K562 (cell line): ENCODE data around the gene ADRM1. TPM values are rescaled to one million over a fixed set of nuclear protein-coding genes. Genes with fewer than 3 reads are reported as not detected.

Source experiments
- ATAC-seq: fragments of 200-7000 bp; cut with Tn5 transposase; 3 replicates; pipeline ENCODE4 v1.9.1; 2020; ENCODE audit warnings: moderate library complexity
- BruUV-seq: library from RNA; stranded (reverse); fragments of 400-500 nt; replicated peaks from 2 replicates; lab custom pipeline; 2021; lab: Mats Ljungman, UMichigan
- CTCF ChIA-PET: fragments of 300-600 bp; formaldehyde crosslinking; extraction: SDS; loops from one replicate; lab custom pipeline; 2021; ENCODE audit warnings: low intra/inter-chr PET ratio; lab: Yijun Ruan, JAX
- POLR2A ChIA-PET: fragments of 300-600, 350-650 bp; sonication (Branson Sonifier 250); formaldehyde crosslinking; extraction: SDS; loops from one replicate; lab custom pipeline; 2021; ENCODE audit warnings: antibody characterized with exemption, inconsistent platforms; lab: Yijun Ruan, JAX
- DNase-seq, 4 experiments: peaks; one replicate each; pipeline versions ENCODE4 v3.0.0 to v3.0.0-alpha.2; 2011 to 2018; ENCODE audit warnings: low spot score in 3 of 4, mixed read lengths in 3 of 4; ENCODE audit errors: extremely low read depth in 1 of 4
- FAIRE-seq: peaks from 2 replicates; lab custom pipeline; 2011; peaks lifted over from hg19 to GRCh38; lab: Jason Lieb, UNC
- H2AFZ ChIP-seq: 2 replicates; pipeline ENCODE4 v1.6.0; 2011; ENCODE audit warnings: low read depth, low read length, control low read depth, inconsistent platforms
- H3K27ac ChIP-seq: fragments of 200-600 bp; 3 replicates; pipeline ENCODE4 v1.8.0; 2011; ENCODE audit warnings: low read depth, mild to moderate bottlenecking, control low read depth, inconsistent platforms, low read length, moderate library complexity, mixed read lengths; ENCODE audit errors: extremely low read depth
- H3K27me3 ChIP-seq, 2 experiments: fragments of 300-600 bp in 1 of 2; 2 replicates in 1 of 2; 3 replicates in 1 of 2; pipeline versions ENCODE4 v1.6.0 to v1.8.0; 2011; ENCODE audit warnings: inconsistent platforms in 2 of 2, low read length in 2 of 2, mild to moderate bottlenecking in 1 of 2, mixed read lengths in 1 of 2, moderate library complexity in 1 of 2; ENCODE audit not compliant: control insufficient read depth in 2 of 2, insufficient read depth in 2 of 2
- H3K36me3 ChIP-seq: fragments of 300-600 bp; 3 replicates; pipeline ENCODE4 v1.8.0; 2011; ENCODE audit warnings: mild to moderate bottlenecking, low read length, inconsistent platforms; ENCODE audit not compliant: control insufficient read depth, insufficient read depth
- H3K4me1 ChIP-seq, 2 experiments: fragments of 200-600 bp in 1 of 2; replicated peaks in 1 of 2; 2 replicates in 1 of 2; 3 replicates in 1 of 2; pipeline versions ENCODE4 v1.5.1 to v1.8.0; 2011; ENCODE audit warnings: inconsistent platforms in 2 of 2, low read length in 2 of 2, mild to moderate bottlenecking in 1 of 2, mixed read lengths in 1 of 2, moderate library complexity in 1 of 2; ENCODE audit not compliant: control insufficient read depth in 2 of 2, insufficient read depth in 2 of 2
- H3K4me2 ChIP-seq: 2 replicates; pipeline ENCODE4 v1.6.1; 2011; ENCODE audit warnings: low read length, control low read depth, inconsistent platforms, mixed read lengths; ENCODE audit not compliant: insufficient read depth
- H3K4me3 ChIP-seq: fragments of 200-600 bp; sonication (generic), shearing (Covaris generic); 2 replicates; pipeline ENCODE4 v1.5.1; 2016; ENCODE audit warnings: control low read depth, inconsistent platforms
- H3K79me2 ChIP-seq: fragments of 200-600 bp; 3 replicates; pipeline ENCODE4 v1.8.0; 2011; ENCODE audit warnings: low read length, inconsistent platforms; ENCODE audit not compliant: control insufficient read depth, insufficient read depth
- H3K9ac ChIP-seq, 2 experiments: 2 replicates each; pipeline versions ENCODE4 v1.6.0 to v1.6.1; 2011; ENCODE audit warnings: low read depth in 2 of 2, low read length in 2 of 2, control low read depth in 1 of 2, inconsistent platforms in 1 of 2, mild to moderate bottlenecking in 1 of 2, mixed read lengths in 1 of 2; ENCODE audit not compliant: insufficient read depth in 1 of 2
- H3K9me1 ChIP-seq: one replicate; pipeline ENCODE4 v1.6.0; 2011; ENCODE audit warnings: inconsistent platforms, mild to moderate bottlenecking, low read length, moderate library complexity; ENCODE audit not compliant: control insufficient read depth, insufficient read depth
- H3K9me3 ChIP-seq: replicated peaks from 2 replicates; pipeline ENCODE4 v1.5.1; 2011; ENCODE audit warnings: low read depth, low read length, inconsistent platforms; ENCODE audit not compliant: control insufficient read depth, insufficient read depth
- H4K20me1 ChIP-seq: replicated peaks from 2 replicates; pipeline ENCODE4 v1.6.1; 2011; ENCODE audit warnings: low read length, inconsistent platforms, mixed read lengths; ENCODE audit not compliant: control insufficient read depth, insufficient read depth
- ATF7 ChIP-seq: fragments of 450-650 bp; IDR thresholded peaks from 2 replicates; pipeline ENCODE4 v1.7.1; 2014; ENCODE audit warnings: mild to moderate bottlenecking, moderate library complexity
- BRF2 ChIP-seq: IDR thresholded peaks from 3 replicates; pipeline ENCODE4 v1.6.1; 2011; ENCODE audit warnings: borderline replicate concordance, mild to moderate bottlenecking; ENCODE audit not compliant: insufficient read length, insufficient read depth
- CCAR2 ChIP-seq: fragments of 200-400 bp; formaldehyde crosslinking; IDR thresholded peaks from 2 replicates; pipeline ENCODE4 v1.6.1; 2017; ENCODE audit warnings: mild to moderate bottlenecking, low read depth, low read length
- GTF2A2 ChIP-seq: IDR thresholded peaks from 2 replicates; pipeline ENCODE4 v1.6.1; 2016; ENCODE audit warnings: mild to moderate bottlenecking, missing genetic modification characterization, missing compliant biosample characterization
- GTF2B ChIP-seq: IDR thresholded peaks from 2 replicates; pipeline ENCODE4 v1.6.1; 2011; ENCODE audit not compliant: insufficient read length; ENCODE audit errors: extremely low read depth
- HBP1 ChIP-seq: fragments of 450-650 bp; formaldehyde crosslinking; IDR thresholded peaks from 2 replicates; pipeline ENCODE4 v1.4.0; 2022; ENCODE audit warnings: missing genetic modification characterization
- ILF3 ChIP-seq: fragments of 450-650 bp; IDR thresholded peaks from 2 replicates; pipeline ENCODE4 v1.6.1; 2018; ENCODE audit warnings: antibody characterized with exemption, mild to moderate bottlenecking, moderate library complexity, borderline replicate concordance
- KLF6 ChIP-seq: fragments of 250-450 bp; sonication (Bioruptor Pico); IDR thresholded peaks from 2 replicates; pipeline ENCODE4 v1.4.0; 2020; ENCODE audit warnings: mild to moderate bottlenecking, moderate library complexity, borderline replicate concordance
- NR0B1 ChIP-seq: fragments of 450-650 bp; IDR thresholded peaks from one replicate; pipeline ENCODE4 v1.6.1; 2018; ENCODE audit warnings: mild to moderate bottlenecking, moderate library complexity; ENCODE audit not compliant: partially characterized antibody
- POLR3G ChIP-seq: IDR thresholded peaks from 2 replicates; pipeline ENCODE4 v1.6.1; 2011; ENCODE audit not compliant: insufficient read length, insufficient replicate concordance; ENCODE audit errors: extremely low read depth
- RBM14 ChIP-seq: fragments of 200-400 bp; formaldehyde crosslinking; IDR thresholded peaks from 2 replicates; pipeline ENCODE4 v1.6.1; 2018; ENCODE audit warnings: low read depth, mild to moderate bottlenecking, low read length, moderate library complexity, borderline replicate concordance; ENCODE audit not compliant: insufficient read depth
- SMARCC2 ChIP-seq: fragments of 450-650 bp; IDR thresholded peaks from 2 replicates; pipeline ENCODE4 v1.6.1; 2017; ENCODE audit warnings: antibody characterized with exemption, moderate library complexity, mild to moderate bottlenecking, low read depth
- SMC3 ChIP-seq: conservative IDR thresholded peaks from 2 replicates; pipeline ENCODE4 v1.6.1; 2011; ENCODE audit warnings: low read depth, low read length, improper control_type of control experiment; ENCODE audit not compliant: insufficient read depth
- SNIP1 ChIP-seq: fragments of 450-650 bp; IDR thresholded peaks from 2 replicates; pipeline ENCODE4 v1.7.1; 2017; ENCODE audit warnings: low read depth, mild to moderate bottlenecking
- ZNF133 ChIP-seq: fragments of 250-450 bp; sonication (Bioruptor Pico); IDR thresholded peaks from 2 replicates; pipeline ENCODE4 v1.4.0; 2020; ENCODE audit warnings: mild to moderate bottlenecking
- ZNF197 ChIP-seq: fragments of 200-800 bp; sonication (Bioruptor generic); IDR thresholded peaks from 2 replicates; pipeline ENCODE4 v1.6.1; 2016; ENCODE audit warnings: low read depth, missing genetic modification characterization, missing compliant biosample characterization
- WGBS: fragments of 100-300 bp; shearing (Covaris generic); methylation state at CpG from one replicate; pipeline ENCODE4 v1.1.6; 2016; ENCODE audit warnings: low coverage, mixed read lengths; ENCODE audit not compliant: insufficient coverage; ENCODE audit errors: missing lambda C conversion rate; 5-methylcytosine and 5-hydroxymethylcytosine counted together
- in situ Hi-C: fragments of 300-500 bp; cut with MboI; formaldehyde crosslinking; loops from 4 replicates; pipeline ENCODE4 v1.15.0; 2018; ENCODE audit warnings: inconsistent platforms, mixed read lengths
- intact Hi-C: fragments of 100-400 bp; cut with micrococcal nuclease; formaldehyde crosslinking; loops from 2 replicates; pipeline ENCODE4 v1.14.2; 2022
- polyA plus RNA-seq, 8 experiments: library from polyadenylated mRNA; depleted of rRNA in 4 of 8; stranded (reverse) in 5 of 8; unstranded in 3 of 8; fragments of >200 nt; fragmentation: Nextera tagmentation in 2 of 8; fragmentation: Illumina TruSeq in 1 of 8; extraction: Ambion mirVana in 2 of 8; extraction: Trizol in 1 of 8; gene quantifications; 2 replicates each; pipeline versions ENCODE4 v1.2.1 to v1.2.3, GENCODE V29; 2011 to 2014; ENCODE audit warnings: inconsistent platforms in 1 of 8, missing spikeins in 1 of 8
- total RNA-seq, 7 experiments: library from RNA; depleted of rRNA in 6 of 7; stranded (reverse); fragments of >200 nt in 6 of 7; fragmentation: Illumina TruSeq in 2 of 7; extraction: Trizol in 2 of 7; gene quantifications; 2 replicates each; pipeline versions ENCODE4 v1.2.1 to v1.2.3, GENCODE V29; 2011 to 2021; ENCODE audit warnings: low replicate concordance in 1 of 7

The ADRM1 gene
- total and polyA plus RNA-seq, 9 of the 15 experiments (the other 6 are each of a cell fraction or from before 2014, with no cell fraction given) = 5.0 to 223 (median 67.4) TPM

- no peak for TF ChIP-seq GTF2B
- TF ChIP-seq CCAR2 = no peak
- no peak for TF ChIP-seq SMARCC2
- TF ChIP-seq NR0B1 = no peak
- TF ChIP-seq ZNF197 (CRISPR knock-in tag) = no peak
Measured at GRCh38 chr20:62291251-62292066, 11.3 kb upstream of the ADRM1 start (continued).

- FAIRE-seq (no peak), DNase-seq (no peak), ATAC-seq (no peak)
- CTCF ChIA-PET = no interaction called here
- Histone ChIP-seq H3K4me1 (peaks cover 0 to 2% of the 10 kb centered on the region in 2 experiments; a peak in 1 of 5 replicates), H4K20me1 (no peaks in the 10 kb centered on the region), H3K9me1 (no peaks in the 10 kb centered on the region), H3K4me3 (no peak overlapping the region), H3K27me3 (no peaks in the 10 kb centered on the region), H3K9me3 (no peaks in the 10 kb centered on the region), H3K79me2 (no peaks in the 10 kb centered on the region), H3K36me3 (peaks cover 26% of the 10 kb centered on the region; the same call in 2 of the 3 replicates), H2AFZ (no peak overlapping the region), H3K4me2 (no peak overlapping the region), H3K9ac (peak overlapping the region in 1 of 2 experiments; percentile 55; a peak in 1 of 4 replicates), H3K27ac (no peak overlapping the region)
- BruUV-seq = no TSS peak
- in situ Hi-C loops = no loop called here
- POLR2A ChIA-PET = no interaction called here
- WGBS = 88% methylated on average over 11 of the region's 11 CpGs
- intact Hi-C loops = no loop called here
- no peak for TF ChIP-seq SMC3
- no peak for TF ChIP-seq KLF6 (CRISPR knock-in tag)
- no peak for TF ChIP-seq POLR3G
- TF ChIP-seq HBP1 = no peak
- no peak for TF ChIP-seq ATF7
- no peak for TF ChIP-seq GTF2A2
- TF ChIP-seq ILF3 = no peak
- no peak for TF ChIP-seq SNIP1
- TF ChIP-seq BRF2 = no peak
- no peak for TF ChIP-seq RBM14
- no peak for TF ChIP-seq ZNF133
Measured at GRCh38 chr20:62292108-62292507, 10.7 kb upstream of the ADRM1 start.
